Measurements from ENCODE around the gene OSCAR.

OSCAR gene

GRCh38 chr19:54100561-54100960 lies at the start of gene OSCAR:
OSCAR (minus strand) TSS chr19:54100803; CDS start chr19:54100792, 11 bp downstream.
- in situ Hi-C loops (cut with MboI; ENCODE audit: low sequenced_read_pairs, unreplicated experiment), result no loop called here
- TF ChIP-seq CTCF (IDR thresholded peaks at IDR 0.05; ENCODE audit: borderline replicate concordance, control extremely low read depth, extremely low read depth, insufficient read depth, missing control alignments), result no peak
- DNase-seq (ENCODE audit: low spot score), result no peak

- DNase-seq (ENCODE audit: low spot score), result no peak
- no peak for TF ChIP-seq CTCF (IDR thresholded peaks at IDR 0.05; ENCODE audit: borderline replicate concordance, control extremely low read depth, extremely low read depth, insufficient read depth, missing control alignments)
- in situ Hi-C loops (cut with MboI; ENCODE audit: low sequenced_read_pairs, unreplicated experiment), result no loop called here
Observed at GRCh38 chr19:54149021-54149812, 48.6 kb upstream of the OSCAR start.

GRCh38 chr19:54148158-54148557 lies 47.6 kb upstream of the OSCAR start:
- no peak for DNase-seq (ENCODE audit: low spot score)
- TF ChIP-seq CTCF (IDR thresholded peaks at IDR 0.05; ENCODE audit: borderline replicate concordance, control extremely low read depth, extremely low read depth, insufficient read depth, missing control alignments), result no peak
- in situ Hi-C loops (cut with MboI; ENCODE audit: low sequenced_read_pairs, unreplicated experiment), result no loop called here

- TF ChIP-seq CTCF (IDR thresholded peaks at IDR 0.05; ENCODE audit: borderline replicate concordance, control extremely low read depth, extremely low read depth, insufficient read depth, missing control alignments), result no peak
- in situ Hi-C loops (cut with MboI; ENCODE audit: low sequenced_read_pairs, unreplicated experiment), result no loop called here
Observed at GRCh38 chr19:54147676-54148075, 47.1 kb upstream of the OSCAR start.

GRCh38 chr19:54145541-54146158 lies 45.0 kb upstream of the OSCAR start:
- no peak for DNase-seq (ENCODE audit: low spot score)
- no peak for TF ChIP-seq CTCF (IDR thresholded peaks at IDR 0.05; ENCODE audit: borderline replicate concordance, control extremely low read depth, extremely low read depth, insufficient read depth, missing control alignments)
- in situ Hi-C loops (cut with MboI; ENCODE audit: low sequenced_read_pairs, unreplicated experiment), result no loop called here

More at GRCh38 chr19:54147676-54148075, 47.1 kb upstream of the OSCAR start:
- no peak for DNase-seq (ENCODE audit: low spot score)

GRCh38 chr19:54142166-54142780 lies 41.7 kb upstream of the OSCAR start:
- in situ Hi-C loops (cut with MboI; ENCODE audit: low sequenced_read_pairs, unreplicated experiment), result no loop called here
- no peak for DNase-seq (ENCODE audit: low spot score)

More at GRCh38 chr19:54142166-54142780, 41.7 kb upstream of the OSCAR start:
- TF ChIP-seq CTCF (IDR thresholded peaks at IDR 0.05; ENCODE audit: borderline replicate concordance, control extremely low read depth, extremely low read depth, insufficient read depth, missing control alignments), result no peak
